ENCODE measurements around the gene ITGA8.

- TF ChIP-seq GTF2B (IDR thresholded peaks at IDR 0.05; ENCODE audit: extremely low read depth, insufficient read length) (no peak), YBX1 (IDR thresholded peaks at IDR 0.05) (no peak)
Observed at GRCh38 chr10:15570738-15571339, 148.9 kb downstream of the ITGA8 start.
